Testis (tissue), 2 donors: Measurements from ENCODE around the gene FRAS1.

ENCODE experiments used
- POLR2A ChIP-seq: fragments of 450-650 bp; IDR thresholded peaks from one replicate; pipeline ENCODE4 v1.6.1; 2017; ENCODE audit warnings: antibody characterized with exemption, mild to moderate bottlenecking, moderate library complexity
- TF ChIP-seq, protein P1 (sequence below), 3 experiments: fragments of 450-650 bp in 2 of 3; fragments of 200-600 bp in 1 of 3; sonication (generic) in 1 of 3; IDR thresholded peaks; one replicate each; pipeline ENCODE4 v1.5.1; 2016 to 2019; ENCODE audit warnings: antibody characterized with exemption in 3 of 3, mild to moderate bottlenecking in 2 of 3, moderate library complexity in 1 of 3

DNA sequence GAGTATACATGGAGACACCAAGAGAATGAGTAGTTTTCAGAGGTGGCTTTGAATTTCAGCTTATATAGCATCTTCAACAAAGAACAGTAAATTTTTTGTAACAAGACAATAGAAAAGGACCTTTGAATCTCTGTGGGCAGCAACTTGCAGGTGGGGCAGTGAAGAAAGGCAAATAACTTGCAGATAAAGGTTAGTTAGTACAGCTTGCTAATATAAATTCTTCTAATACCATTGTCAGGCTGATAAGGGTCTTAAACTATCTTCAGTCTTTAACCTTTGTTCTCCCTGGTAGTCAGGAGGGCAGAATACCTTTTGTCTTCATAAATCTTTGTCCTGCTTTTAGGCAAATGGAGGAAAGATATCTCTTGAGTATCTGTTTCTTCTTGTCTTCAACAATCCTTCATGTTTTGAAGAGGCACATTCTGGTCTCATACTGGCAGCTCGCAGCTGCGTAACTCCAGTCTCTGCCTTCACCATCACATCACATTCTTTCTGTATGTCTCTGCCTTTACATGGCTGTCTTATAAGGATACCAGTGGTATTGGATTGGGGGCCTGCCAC, 510.5 kb downstream of the FRAS1 start:
- no peak for TF ChIP-seq POLR2A
- TF ChIP-seq, protein P1, sequence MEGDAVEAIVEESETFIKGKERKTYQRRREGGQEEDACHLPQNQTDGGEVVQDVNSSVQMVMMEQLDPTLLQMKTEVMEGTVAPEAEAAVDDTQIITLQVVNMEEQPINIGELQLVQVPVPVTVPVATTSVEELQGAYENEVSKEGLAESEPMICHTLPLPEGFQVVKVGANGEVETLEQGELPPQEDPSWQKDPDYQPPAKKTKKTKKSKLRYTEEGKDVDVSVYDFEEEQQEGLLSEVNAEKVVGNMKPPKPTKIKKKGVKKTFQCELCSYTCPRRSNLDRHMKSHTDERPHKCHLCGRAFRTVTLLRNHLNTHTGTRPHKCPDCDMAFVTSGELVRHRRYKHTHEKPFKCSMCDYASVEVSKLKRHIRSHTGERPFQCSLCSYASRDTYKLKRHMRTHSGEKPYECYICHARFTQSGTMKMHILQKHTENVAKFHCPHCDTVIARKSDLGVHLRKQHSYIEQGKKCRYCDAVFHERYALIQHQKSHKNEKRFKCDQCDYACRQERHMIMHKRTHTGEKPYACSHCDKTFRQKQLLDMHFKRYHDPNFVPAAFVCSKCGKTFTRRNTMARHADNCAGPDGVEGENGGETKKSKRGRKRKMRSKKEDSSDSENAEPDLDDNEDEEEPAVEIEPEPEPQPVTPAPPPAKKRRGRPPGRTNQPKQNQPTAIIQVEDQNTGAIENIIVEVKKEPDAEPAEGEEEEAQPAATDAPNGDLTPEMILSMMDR (IDR thresholded peaks at IDR 0.05) = no peak
